HG02884 (cell line): ENCODE data around the gene EPOP.
"Not testable (repeated sequence)": the region's sequence is repeated elsewhere in the genome, so short reads cannot be mapped to it uniquely, and the experiment has no call there.

ENCODE experiments used
- ATAC-seq: cut with Tn5 transposase; IDR thresholded peaks from one replicate; pipeline ENCODE4 v1.9.1; 2021; ENCODE audit warnings: mild to moderate bottlenecking, moderate library complexity; ENCODE audit not compliant: unreplicated experiment

The EPOP gene

DNA sequence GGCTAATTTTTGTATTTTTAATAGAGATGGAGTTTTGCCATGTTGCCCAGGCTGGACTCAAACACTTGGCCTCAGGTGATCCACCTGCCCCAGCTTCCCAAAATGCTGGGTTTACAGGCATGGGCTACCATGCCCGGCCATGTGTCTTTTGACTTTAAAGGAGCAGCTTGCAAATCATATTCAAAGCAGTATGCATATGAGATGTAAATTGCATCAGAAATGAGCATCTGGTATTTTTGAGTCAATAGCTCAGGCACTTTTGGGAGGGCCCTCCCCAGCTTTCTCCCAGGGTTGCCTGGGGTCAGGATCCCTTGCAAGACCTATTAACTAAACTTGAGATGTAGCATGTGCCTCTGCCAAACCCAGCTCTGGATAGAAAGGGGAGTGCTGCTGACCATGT lies 21.5 kb downstream of the EPOP start:
- no peak for ATAC-seq

DNA sequence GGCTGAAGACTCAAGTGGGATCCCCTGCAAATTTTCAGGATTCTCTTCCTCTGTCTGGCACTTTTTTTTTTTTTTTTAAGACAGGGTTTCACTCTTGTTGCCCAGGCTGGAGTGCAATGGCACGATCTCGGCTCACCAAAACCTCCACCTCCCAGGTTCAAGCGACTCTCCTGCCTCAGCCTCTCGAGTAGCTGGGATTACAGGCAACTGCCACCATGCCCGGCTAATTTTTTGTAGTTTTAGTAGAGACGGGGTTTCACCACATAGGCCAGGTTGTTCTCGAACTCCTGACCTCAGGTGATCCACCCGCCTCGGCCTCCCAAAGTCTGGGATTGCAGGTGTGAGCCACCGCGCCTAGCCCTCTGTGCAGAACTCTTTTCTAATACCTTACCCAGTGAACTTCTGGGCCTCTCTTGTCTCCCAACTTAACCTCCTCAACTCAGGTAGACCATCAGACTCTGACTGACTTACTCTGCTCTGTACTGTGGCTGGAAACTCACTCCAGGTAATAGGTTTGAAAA lies 24.0 kb downstream of the EPOP start:
- not testable (repeated sequence) for ATAC-seq

DNA sequence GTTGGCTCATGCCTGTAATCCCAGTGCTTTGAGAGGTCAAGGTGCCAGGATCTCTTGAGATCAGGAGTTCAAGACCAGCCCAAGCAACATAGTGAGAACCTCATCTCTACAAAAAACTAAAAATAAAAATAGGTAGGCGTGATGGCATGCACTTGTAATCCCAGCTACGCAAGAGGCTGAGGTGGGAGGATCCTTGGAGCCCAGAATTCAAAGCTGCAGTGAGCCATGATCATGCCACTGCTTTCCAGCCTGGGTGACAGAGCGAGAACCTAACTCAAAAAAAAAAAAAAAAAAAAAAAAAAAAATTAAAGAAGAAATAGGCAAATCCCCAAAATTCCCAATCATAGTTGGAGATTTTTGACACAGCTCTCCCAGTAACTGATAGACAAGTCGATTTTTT lies 36.8 kb downstream of the EPOP start:
- no peak for ATAC-seq

DNA sequence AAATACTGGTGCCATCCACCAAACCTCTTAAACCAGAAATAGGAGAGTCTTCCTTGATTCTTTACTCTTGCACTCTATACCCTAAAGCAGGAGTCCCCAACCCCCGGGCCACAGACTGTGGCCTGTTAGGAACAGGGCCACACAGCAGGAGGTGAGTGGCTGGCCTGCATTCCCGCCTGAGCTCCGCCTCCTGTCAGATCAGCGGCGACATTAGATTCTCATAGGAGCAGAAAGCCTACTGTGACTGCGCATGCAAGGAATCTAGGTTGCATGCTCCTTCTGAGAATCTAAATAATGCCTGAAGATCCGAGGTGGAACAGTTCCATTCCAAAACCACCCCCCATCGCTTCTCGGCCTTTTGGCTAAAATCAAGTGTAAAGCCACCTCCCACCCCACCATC lies 38.7 kb downstream of the EPOP start:
- ATAC-seq, result no peak

DNA sequence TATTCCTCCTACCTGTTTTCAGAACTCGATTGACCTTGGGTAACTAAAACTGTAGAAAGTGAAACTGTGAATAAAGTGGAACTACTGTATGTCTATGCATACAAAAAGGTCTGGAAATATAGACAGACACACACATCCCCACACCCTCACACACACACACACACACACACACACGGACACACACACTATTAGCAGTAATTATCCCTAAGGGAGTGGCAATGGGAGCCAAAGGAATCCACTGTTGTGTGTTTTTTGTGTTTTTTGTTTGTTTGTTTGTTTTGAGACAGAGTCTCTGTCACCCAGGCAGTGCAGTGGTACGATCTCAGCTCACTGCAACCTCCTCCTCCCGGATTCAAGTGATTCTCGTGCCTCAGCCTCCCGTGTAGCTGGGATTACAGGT lies 42.4 kb downstream of the EPOP start:
- no peak for ATAC-seq

DNA sequence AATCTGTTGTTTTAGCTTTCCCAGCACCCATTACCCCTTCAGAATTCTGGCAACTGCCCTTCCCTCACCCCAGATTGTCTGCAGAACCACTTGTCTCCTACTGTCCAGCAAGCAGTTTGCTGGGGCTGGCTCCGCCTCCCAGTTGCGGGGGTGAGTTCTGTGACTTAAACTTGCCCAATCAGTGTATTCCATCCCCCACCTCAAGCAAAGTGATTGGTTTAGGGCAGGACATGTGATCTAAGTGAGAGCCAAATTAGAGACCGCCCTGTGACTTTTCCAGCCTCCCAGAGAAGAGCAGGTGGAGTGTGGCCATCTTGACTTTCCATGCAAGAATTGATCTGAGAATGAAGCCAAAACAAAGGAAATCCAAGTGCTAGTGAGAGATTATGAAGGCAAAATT lies 46.3 kb downstream of the EPOP start:
- ATAC-seq, result no peak

DNA sequence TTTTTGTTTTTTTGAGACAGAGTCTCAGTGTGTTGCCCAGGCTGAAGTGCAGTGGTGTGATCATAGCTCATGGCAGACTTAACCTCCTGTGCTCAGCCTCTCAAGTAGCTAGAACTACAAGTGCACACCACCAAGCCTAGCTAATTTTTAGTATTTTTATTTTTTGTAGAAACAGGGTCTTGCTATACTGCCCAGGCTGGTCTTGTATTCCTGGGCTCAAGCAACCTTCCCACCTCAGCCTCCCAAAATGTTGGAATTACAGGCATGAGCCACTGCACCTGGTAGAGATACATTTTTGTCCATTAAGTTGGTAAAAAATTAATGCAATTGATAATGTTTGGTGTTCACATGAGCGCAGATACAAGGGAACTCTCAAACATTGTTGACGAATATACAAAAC lies 46.8 kb downstream of the EPOP start:
- no peak for ATAC-seq

DNA sequence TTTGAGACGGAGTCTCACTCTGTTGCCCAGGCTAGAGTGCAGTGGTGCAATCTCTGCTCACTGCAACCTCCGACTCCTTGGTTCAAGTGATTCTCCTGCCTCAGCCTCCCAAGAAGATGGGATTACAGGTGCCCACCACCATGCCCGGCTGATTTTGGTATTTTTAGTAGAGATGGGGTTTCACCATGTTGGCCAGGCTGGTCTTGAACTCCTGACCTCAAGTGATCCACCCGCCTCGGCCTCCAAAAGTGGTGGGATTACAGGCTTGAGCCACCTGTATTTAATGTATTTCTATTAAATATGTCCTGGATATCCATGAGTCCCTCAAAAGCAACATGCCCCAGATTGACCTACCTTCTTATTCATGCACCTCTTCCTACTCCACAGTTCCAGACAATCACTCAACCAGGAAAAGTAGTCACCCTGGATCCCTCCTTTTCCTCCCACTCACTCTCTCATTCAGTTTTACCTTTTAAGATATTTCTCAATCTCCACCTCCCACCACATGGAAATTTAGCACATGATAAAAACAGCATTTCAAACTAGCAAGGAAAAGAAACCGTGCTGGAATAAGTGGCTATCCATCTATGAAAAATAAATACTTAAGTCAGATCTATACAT lies 48.0 kb downstream of the EPOP start:
- not testable (repeated sequence) for ATAC-seq

DNA sequence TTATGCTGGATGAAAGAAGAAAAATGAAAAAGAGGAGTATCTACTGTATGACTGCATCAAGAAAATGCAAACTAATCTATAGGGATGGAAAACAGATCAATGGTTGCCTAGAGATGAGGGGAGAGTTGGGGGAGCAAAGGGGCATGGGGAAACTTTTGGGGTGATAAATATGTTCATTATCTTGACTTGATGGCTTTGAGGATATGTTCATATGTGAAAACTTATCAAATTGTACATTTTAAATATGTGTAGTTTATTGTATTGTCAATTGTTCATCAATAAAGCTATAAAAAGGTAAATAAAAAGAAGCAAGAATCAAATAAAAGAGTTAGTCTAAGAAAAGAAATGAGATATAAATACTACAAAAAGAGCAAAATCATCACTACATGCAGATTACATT lies 49.3 kb downstream of the EPOP start:
- ATAC-seq, result no peak

DNA sequence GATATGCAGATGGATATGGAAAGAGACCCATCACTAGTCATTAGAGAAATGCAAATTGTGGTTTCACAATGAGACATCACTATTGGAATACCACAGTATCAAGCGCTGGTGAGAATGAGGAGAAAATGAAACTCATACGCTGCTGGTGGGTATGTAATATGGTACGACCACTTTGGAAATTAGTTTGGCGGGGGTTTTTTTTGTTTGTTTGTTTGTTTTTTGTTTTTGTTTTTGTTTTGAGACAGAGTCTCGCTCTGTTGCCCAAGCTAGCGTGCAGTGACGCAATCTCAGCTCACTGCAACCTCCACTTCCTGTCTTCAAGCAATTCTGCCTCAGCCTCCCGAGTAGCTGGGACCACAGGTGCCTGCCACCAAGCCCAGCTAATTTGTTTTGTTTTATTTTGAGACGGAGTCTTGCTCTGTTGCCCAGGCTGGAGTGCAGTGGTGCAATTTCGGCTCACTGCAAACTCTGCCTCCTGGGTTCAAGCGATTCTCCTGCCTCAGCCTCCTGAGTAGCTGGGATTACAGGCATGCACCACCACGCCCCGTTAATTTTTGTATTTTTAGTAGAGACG lies 49.9 kb downstream of the EPOP start:
- ATAC-seq, result not testable (repeated sequence)
